B cell (primary cell): ENCODE data around the gene NRL.

Experiments used
- EZH2 ChIP-seq: IDR thresholded peaks from 2 replicates; pipeline ENCODE4 v1.6.1; 2012; ENCODE audit warnings: borderline replicate concordance, low read depth, mild to moderate bottlenecking, moderate library complexity, low read length; ENCODE audit not compliant: insufficient read depth, poor library complexity, severe bottlenecking
- TF ChIP-seq, protein P1 (sequence below): fragments of 200-600 bp; IDR thresholded peaks from one replicate; pipeline ENCODE4 v1.8.0; 2022; ENCODE audit warnings: antibody characterized with exemption, mild to moderate bottlenecking

DNA sequence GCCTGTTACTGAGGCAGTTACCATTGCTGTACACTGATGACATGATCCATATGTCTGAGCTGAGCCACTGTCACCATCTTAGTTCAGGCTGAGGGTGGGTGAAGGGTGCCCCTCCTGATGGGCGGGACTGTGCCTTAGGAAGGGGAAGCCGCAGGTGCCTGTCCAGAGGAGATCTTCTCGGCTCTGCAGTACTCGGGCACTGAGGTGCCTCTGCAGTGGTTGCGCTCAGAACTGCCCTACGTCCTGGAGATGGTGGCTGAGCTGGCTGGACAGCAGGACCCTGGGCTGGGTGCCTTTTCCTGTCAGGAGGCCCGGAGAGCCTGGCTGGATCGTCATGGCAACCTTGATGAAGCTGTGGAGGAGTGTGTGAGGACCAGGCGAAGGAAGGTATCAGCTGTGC is 36.2 kb upstream of the NRL start:
- TF ChIP-seq, protein P1, sequence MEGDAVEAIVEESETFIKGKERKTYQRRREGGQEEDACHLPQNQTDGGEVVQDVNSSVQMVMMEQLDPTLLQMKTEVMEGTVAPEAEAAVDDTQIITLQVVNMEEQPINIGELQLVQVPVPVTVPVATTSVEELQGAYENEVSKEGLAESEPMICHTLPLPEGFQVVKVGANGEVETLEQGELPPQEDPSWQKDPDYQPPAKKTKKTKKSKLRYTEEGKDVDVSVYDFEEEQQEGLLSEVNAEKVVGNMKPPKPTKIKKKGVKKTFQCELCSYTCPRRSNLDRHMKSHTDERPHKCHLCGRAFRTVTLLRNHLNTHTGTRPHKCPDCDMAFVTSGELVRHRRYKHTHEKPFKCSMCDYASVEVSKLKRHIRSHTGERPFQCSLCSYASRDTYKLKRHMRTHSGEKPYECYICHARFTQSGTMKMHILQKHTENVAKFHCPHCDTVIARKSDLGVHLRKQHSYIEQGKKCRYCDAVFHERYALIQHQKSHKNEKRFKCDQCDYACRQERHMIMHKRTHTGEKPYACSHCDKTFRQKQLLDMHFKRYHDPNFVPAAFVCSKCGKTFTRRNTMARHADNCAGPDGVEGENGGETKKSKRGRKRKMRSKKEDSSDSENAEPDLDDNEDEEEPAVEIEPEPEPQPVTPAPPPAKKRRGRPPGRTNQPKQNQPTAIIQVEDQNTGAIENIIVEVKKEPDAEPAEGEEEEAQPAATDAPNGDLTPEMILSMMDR = no peak
- TF ChIP-seq EZH2 = no peak
